CD4-positive, alpha-beta T cell treated with Interferon alpha-2 for 1 hour (primary cell): Measurements from ENCODE around the gene EMILIN2.

ENCODE experiments used
- DNase-seq, 2 donors: peaks; one replicate each; pipeline ENCODE4 v3.0.0-alpha.2; 2020 to 2022

The EMILIN2 gene

DNA sequence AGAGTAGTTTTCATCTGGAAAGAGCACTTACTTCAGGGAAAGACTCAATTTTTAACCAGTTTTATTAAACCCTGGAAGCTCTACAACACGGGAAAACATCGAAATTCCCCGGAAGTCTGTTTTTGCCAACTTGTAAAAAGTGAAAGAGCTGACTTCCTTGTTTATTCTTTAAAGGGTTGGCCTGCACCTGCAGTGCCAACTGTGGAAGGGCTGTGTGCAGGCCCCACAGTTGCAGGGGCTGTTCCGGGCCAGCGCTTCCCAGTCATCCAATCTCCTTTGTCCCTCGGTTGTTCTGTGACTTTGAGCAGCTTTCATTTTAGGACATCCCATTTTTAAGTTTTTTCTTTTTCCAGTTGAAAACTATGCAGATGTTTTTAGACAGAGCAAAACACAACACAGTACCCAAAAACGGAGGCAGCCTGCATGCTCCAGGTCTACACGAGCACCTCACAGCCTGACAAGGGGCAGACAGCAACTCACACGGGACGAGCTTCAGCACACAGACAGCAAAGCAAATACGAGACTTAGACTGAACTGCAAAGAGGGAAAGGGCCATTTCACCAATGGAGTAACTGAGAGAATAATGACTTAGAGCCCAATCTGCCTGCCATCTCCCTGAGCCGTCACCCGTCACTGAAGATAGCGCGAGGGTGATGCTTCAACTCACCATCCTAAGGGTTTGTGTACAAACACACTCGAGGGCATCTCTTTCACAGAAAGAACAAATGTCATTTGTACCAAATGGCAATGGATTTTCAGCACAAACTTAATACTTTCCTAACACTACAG lies 70.6 kb downstream of the EMILIN2 start:
- DNase-seq = no peak

DNA sequence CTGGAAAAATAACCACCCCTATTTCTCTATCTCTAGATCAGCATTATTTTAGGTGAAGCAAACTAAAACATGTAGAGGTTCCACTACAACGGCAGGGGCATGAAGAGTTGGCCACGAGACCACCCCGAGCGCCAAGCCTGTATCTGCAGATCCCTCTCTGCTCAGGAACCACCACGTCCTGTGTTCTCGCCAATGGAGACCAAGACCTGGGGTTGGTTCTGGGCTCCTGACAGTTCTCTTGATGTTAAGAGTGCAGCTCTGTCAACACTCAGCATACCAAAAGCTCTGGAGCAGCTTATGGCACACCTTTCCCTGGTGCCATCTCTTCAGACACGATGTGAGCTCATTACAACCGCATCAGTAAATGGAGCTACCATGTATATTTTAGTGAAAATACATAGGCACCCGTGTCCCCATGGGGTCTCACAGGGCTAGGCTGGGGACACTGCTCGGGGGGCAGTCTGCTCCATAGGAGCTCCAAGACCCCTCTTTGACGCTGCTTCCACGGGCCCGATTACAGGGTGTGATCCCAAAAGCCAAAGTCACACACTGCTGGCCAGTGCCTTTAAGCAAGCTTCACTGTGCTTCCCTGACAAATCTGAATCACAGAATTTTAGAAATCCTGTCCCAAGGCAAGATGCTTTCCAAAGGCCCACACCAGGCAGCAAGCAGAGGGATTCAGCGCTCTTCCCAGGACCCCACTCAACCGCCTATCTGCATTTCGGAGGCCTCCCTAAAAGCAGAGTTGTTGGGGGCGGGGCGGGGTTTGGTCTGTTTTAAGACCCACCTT lies 72.2 kb downstream of the EMILIN2 start:
- no peak for DNase-seq

DNA sequence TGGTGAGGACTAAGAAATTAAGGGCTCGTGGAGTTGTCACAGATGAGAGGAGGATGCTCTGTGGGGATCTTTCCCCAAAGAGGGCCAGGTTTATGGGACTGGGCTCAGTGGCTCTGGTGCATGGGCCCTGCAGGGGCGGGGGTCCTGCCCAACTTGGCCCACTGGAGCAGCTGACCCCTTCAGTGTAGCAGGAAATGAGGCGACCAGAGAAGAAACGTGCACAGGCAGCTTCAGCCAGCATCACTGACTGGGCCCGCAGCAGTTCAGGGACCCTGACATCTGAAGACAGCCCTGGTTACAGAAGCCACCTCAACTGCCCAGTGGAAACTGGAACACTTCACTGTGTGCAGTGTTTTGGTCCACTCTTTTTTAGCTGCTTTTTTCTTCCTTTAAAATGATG lies 72.8 kb downstream of the EMILIN2 start:
- DNase-seq = no peak

DNA sequence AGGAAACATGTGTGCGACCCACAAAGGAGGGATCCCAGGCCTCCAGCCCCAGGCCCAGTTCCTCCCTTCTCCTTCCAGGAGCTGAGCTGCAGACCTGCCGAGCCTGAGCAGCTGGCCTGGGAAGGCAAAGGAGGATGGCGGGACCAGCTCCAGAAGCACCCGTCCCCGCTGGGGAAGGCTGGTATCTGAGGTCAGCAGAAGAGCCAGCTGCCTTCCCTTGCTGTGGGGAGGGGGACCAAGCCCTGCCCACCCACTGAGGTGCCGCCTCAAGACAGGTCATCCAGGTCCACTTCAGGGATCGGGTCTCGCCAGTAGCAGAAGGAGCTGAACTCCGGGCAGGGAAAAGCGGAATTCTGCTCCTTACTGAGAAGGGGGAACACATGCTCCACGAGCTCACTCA lies 73.2 kb downstream of the EMILIN2 start:
- no peak for DNase-seq

DNA sequence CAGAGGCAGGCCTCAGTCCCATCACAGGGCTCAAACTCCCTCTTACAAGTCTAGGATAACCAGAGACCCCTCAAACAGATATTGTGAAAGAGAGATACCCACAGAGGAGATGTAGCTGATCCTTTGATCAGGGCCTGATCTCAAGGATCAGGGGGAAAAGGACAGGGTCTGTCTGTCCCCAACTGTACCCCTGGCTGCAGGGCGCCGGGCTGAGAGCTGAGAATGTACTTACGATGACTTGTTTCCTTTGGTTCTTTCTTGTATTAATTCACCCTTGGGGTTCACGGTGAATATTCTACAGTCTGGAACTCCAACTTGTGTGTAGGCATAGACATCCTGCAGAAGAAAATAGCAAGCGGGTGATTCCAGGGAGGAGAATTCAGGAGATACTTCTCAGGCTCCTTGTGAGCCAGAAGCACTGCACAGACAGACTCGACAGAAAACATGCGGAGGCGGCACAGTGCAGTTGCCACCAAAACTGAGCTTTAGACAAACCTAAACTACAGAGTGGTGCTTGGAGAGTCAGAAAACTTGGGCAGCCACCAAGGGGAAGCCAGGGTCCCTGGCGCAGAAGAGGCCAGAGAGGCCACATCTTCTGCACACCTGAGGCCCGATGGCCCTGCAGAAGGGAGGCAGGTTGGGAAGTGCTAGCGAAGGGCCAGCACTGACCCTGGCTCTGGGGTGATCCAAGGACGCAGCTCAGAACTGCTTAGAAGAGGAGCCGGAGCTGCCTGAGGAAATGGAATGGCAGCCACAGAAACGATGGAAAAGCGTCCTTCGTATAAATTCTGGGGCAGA lies 73.9 kb downstream of the EMILIN2 start:
- DNase-seq = no peak

DNA sequence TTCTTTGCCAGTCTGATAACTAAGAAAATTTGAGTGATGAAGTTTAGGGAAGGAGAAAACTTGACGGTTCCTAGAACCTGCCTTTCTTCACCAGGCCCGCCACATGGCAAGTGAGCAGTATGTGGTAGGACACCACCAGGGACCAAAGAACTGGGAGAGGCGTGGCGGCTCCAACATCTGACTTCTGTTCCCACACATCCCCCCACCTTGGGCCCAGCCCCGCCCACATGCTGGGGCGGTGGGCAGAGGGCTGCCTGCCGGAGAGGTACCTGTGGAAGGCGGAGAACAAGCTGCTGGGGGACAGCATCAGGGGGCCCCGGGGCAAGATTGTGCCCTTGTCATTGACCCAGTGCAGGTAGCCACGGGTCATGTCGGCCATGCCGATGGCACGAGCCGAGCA lies 75.0 kb downstream of the EMILIN2 start:
- DNase-seq = no peak

DNA sequence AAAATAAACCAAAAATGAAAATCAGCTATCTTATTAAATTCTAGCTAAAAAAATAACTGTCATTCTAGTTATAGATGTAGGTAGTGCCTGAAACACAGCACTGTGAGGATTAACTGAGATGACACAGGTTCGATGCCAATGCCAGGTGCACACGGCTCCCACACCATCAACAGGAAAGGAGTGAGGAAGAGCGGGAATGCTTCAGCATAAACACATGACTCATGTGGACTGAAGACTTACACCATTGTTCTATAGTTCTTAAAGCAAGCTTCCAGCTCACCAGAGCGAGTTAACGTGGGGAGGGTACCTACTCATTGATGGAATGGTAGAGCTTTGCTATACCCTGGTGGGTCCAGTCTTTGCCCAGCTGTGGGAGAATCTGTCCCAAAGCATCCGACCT lies 76.7 kb downstream of the EMILIN2 start:
- DNase-seq = no peak

DNA sequence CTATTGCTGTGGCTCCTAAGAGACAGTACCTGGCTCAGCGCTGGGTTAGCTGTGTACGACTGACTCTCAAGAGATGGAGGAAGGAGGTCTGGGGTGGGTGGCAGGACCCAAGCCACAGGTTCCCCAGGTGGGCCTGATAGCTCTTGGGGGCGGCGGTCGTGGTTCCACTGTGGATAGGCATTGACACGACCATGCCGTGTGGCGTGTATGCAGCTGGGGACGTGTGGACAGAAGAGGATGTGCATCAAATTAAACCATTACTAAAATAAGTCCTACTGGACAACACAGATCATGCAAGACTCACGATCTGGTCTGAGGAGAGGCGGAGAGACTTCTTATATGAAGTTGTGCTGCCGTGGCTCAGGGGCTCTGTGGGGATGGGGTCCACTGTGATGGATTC lies 78.1 kb downstream of the EMILIN2 start:
- no peak for DNase-seq

DNA sequence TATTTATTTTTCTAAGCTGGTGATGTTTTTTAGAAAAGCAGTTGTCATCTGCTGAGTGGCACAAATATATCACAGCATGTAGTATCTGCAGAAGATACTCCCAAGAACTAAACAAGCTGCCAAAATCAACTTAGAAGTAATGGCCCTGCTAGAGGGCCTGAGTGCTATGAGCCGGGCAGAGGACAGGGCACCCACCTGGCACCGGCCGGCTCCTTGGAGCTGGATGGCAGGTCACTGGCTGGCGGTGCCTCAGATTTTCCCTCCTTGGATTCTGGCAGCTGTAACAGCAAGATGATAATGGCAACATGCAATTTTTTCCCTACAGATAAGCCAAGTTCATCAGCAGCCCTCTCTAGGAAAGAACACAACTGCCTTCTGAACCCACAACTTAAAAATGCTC lies 79.7 kb downstream of the EMILIN2 start:
- DNase-seq = no peak

DNA sequence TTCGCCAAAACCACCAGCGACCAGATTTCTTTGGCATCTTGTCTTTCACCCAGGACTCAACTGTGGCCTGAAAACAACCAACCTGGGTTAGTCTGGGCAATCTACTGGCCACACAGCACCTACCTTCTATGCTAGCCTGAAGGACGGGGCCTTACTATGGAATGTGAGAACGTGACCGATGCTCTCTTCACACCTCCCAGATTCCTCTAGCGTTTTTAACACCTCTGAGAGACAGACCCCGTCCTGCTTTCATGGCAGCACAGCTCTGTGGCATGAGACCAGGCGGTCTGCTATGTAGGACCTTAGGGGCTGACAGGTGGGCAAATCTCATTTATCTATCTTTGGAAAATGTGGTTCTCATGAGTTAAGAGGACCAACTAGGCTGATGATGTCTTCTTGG lies 80.9 kb downstream of the EMILIN2 start:
- DNase-seq = no peak

DNA sequence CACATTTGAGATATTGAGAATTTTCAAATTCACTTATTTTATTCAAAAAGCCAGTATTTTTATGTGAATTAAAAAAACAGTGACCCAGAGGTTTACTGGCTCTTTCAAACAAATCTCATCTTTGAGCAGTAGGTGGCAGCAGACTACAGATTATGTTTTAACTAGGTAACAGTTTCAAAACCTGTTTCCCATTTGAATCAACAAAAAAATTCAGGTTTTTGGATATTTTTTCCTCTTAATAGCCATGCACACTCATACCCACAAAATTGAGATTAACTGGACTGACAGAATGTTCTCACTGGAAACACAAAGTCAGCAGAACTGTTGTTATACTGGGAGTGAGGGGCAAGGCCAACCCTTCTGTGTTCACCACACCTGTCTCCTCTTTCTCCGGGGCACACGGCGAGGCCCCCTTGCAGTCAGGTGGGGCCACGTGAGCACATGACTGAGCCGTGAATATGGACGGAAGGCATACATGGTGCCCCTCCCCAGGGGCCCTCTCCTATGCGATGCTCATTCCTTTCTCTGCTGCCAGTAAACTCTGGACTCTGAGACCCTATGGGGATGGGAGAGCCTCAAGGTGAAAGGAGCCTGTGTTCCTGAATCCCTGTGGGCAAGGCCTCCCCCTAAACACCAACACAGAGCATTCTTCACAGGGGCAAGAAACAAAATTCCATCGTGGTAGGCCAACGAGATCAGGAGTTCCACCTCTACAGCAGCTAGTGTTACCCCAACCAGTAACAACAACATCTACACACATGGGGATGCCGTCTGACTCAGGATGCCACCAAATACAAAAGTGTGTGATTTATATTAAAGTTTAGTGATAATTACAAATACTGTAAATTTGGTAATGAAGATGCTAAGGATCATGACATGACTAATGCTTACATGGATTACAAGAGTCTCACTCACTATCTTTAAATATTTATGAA lies 85.7 kb downstream of the EMILIN2 start:
- peak; percentile 56 to 86 for DNase-seq

DNA sequence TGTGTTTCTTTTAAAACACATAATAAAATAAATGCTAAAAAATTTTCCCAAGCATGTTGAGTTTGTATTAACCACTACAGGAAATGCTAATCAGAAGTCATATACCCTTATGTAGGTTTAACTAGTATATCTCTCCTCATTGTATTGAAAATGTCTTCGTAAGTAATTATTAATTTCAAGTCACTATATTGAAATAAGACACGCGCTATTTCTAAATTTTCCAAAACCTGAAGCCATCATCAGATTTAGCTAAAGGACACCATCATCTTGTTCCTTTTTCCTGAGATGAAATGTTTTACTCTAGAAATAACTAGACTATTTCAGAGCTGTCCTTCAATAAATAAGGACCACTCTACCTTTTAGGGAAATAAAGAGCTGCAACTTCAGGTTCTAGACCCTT lies 87.2 kb downstream of the EMILIN2 start:
- DNase-seq = no peak

DNA sequence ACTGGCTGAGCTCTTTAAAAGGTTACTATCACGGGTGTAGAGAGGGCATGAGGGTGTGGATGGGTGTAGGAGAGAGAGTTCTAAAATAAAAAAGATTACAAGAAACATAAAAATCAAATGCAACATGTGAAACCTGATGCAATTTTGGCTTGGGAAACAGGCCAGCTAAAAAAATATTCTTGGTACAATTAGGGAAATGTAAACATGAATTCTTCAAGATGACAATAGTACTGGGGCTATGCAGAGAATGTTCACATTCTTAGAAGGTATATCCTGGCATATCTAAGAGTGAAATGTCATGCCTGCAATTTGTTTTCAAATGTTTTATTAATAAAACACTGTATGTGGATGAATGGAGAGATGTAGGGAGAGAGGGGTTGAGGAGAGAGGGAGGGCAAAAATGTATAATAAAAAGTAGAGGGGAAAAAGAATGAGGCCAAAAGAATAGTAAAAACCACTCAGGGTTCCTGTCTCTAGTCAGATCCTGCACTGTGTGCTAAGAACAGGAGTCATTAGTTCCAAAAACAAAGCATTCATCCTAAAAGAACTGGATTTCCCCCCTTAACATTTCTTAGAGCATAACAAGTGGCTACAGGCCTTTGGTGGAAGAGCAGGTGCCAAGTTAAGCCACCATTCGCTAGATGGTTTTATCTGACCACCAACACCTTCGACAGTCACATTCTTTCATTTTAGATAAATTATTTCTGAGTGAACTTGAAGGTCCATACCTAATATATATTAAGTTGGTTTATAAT lies 88.8 kb downstream of the EMILIN2 start:
- DNase-seq = no peak

DNA sequence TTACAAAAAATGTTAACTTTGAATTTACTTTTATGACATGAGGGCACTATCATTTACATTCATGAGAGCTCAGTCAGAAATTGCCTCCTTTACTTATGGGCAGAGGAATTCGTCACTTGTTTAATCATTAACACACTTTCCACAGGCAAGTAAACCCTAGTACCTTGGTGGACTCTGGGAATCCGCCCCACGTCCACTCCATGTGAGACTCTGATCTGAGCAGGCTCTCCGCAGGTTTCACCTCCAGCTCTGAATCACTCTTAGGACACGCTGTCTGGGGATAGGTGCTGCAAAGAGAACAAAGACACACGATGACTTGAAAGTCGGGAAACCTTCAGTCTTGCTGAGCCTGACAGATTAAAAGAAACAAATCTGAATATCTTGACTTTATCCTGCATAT lies 92.5 kb downstream of the EMILIN2 start:
- no peak for DNase-seq

DNA sequence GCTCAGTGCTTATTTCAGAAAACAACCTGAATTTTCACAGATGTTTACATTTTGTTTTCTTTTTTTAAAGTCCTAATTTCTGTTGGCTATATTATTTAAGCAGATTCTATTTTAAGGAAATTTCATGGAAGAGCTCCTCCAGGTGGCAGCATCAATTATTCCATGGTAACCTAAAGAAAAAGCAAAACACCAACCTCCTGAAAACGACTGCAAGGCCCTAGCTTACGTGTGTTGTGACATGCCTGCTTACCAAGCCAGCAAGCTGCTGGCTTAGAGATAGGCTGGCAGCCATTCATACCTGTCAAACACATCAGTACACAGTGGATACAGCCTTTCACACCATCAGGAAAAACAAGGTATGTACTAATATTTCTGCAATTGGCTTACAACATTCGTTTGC lies 101.2 kb downstream of the EMILIN2 start:
- DNase-seq = no peak

DNA sequence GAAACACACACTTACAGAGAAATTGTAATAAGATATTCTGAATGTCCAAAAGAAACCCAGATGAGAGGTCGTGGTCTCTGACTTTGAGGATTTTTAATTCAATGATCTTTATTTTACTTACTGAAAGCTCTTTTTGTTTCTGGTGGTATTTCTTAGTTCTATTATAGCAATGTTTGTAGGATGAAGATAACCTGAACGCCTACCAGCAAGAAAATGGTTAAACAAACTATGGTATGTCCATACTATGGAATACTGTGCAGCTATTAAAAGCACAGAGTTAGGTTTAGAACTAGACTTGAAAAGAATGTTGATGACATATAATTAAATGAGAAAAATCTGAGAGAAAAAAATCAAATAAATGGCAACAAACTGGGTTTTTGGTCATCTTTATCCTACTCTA lies 105.8 kb downstream of the EMILIN2 start:
- no peak for DNase-seq

DNA sequence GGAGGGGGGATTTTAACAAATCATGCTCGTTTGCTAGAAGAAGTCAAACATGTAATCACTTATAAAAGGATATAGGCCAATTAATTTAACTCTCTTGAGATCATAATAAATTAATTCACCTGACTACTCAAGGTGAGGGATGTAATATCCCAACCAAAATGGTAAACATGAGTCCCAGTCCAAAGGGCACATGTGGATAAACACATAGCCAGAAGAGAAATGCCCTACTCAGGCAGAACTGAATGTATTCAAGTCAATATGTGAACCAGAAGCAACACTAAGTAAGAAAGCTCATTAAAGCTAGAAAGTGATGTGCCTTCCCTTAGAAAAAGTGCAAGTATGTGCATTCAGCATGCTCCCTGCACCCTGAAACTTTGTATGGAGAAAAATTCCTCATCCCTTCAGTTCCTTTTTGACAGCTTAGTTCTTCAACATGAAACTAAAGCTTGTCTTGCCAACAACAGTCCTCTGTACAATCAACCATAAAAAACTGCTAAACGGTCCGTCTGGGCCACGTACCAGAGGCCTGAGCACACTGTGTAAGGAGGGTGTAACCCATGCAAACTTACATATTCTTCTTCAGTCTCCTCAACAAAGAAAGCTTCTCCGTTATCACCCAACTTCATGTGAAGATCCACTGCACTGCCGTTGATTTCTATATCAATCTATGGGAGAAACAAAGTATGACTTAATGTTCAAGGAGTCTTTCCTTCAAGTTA lies 107.3 kb downstream of the EMILIN2 start:
- no peak for DNase-seq

DNA sequence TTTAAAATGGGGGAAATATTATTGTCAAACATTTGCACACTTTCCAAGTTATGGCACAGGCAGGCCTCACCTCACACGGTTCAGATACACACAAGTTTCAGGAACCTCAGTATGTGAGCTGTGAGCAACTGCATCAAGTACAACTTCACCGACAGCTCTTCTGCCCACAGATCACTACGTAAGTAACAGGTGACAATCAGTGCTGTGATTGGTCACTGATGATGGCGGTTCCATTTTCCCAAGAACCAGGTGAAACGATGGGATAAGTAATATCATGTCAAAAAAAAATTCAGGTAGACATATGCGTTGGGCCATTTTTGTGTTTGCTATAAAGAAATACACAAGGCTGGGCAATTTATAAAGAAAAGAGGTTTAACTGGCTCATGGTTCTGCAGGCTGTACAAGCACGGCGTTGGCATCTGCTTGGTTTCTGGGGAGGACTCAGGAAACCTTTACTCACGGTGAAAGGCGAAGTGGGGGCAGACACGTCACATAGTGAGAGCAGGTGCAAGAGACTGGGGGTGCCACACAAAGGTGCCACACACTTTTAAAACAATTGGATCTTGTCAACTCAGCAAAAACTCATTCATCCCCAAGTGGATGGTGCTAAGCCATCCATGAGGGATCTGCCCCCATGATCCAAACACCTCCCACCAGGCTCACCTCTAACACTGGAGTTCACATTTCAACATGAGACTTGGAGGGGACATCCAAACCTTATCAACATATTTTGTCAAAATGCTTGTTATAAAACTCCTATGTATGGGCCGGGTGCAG lies 108.3 kb downstream of the EMILIN2 start:
- no peak for DNase-seq

DNA sequence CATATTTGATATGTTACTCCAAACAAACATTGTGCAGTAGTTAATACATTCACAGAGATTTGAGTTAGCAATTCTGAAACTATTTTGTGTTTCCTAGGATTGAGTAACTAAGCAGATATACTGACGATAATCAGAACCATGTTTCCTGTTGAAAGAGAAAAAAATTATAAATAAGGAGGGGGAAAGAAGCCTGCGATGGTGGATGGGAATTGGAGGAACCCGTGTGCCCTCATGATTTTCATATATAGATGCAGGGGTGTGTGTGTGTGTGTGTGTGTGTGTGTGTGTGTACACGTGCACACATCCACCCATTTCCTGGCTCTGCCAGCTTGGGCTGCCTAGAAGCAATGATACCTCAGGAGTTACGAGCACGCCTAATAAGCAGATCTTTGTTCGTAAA lies 109.2 kb downstream of the EMILIN2 start:
- peak; percentile 53 to 78 for DNase-seq

DNA sequence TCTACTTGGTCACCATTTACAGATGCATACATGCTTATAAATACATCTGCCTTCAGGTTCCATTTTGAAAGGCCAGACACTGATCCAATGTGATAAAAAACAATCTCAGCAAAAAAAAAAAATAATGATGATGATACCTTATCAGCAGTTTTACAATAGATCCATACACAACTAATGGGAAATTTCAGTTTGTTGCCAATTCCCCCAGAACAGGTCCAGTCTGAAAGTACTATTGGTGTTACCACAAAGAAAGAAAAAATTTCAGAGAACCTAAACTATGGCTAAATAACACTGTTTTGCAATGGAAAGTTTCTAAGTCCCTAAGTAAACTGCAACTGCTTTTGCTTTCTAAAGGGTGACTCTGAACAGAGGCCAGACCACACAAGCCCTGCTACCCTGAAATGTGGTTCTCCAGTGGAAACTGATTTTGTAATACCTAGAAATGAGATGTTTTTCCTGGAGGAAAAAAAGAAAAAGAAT lies 112.1 kb downstream of the EMILIN2 start:
- peak; percentile 52 to 80 for DNase-seq
